NCI-H774 (cell line): ENCODE measurements around the gene RBBP8.
A peak's percentile ranks its signal among the peaks of the same experiment; 100 is the strongest.
"Not testable (repeated sequence)": the region's sequence is repeated elsewhere in the genome, so short reads cannot be mapped to it uniquely, and the experiment has no call there.

ENCODE experiments used
- DNase-seq: peaks from one replicate; lab custom pipeline; 2025; lab: John Stamatoyannopoulos, UW

Gene RBBP8

GRCh38 chr18:22933206-22933965 is at the start of gene RBBP8:
TSS of gene RBBP8 (plus strand) at chr18:22933328. CDS start at chr18:22936852, 3,524 bp downstream.
- peak; percentile 84 for DNase-seq

- no peak for DNase-seq
These were observed 49.3 kb upstream of the RBBP8 start for GRCh38 chr18:22883827-22884226.

- DNase-seq: not testable (repeated sequence)
These were observed 47.4 kb upstream of the RBBP8 start for GRCh38 chr18:22885694-22886093.

GRCh38 chr18:22899421-22899820 is 33.7 kb upstream of the RBBP8 start:
- DNase-seq: no peak

GRCh38 chr18:22900558-22901238 is 32.4 kb upstream of the RBBP8 start:
- DNase-seq: no peak

GRCh38 chr18:22902093-22902492 is 31.0 kb upstream of the RBBP8 start:
- DNase-seq: no peak

GRCh38 chr18:22903248-22903647 is 29.9 kb upstream of the RBBP8 start:
- DNase-seq: not testable (repeated sequence)

GRCh38 chr18:22912149-22912548 is 21.0 kb upstream of the RBBP8 start:
- DNase-seq: no peak

GRCh38 chr18:22912835-22913234 is 20.3 kb upstream of the RBBP8 start:
- no peak for DNase-seq

- peak; percentile 76 for DNase-seq
These were observed 19.3 kb upstream of the RBBP8 start for GRCh38 chr18:22913861-22914260.

- no peak for DNase-seq
These were observed 18.5 kb upstream of the RBBP8 start for GRCh38 chr18:22914633-22915032.

GRCh38 chr18:22915337-22915736 is 17.8 kb upstream of the RBBP8 start:
- no peak for DNase-seq

- no peak for DNase-seq
These were observed 11.4 kb upstream of the RBBP8 start for GRCh38 chr18:22921772-22922171.

- no peak for DNase-seq
These were observed 8.5 kb upstream of the RBBP8 start for GRCh38 chr18:22924589-22924988.

GRCh38 chr18:22926454-22926853 is 6.7 kb upstream of the RBBP8 start:
- no peak for DNase-seq

GRCh38 chr18:22928339-22928738 is 4.8 kb upstream of the RBBP8 start:
- no peak for DNase-seq

GRCh38 chr18:22930089-22930713 is 2.9 kb upstream of the RBBP8 start:
- DNase-seq: peak; percentile 22

- no peak for DNase-seq
These were observed 283 bp upstream of the RBBP8 start for GRCh38 chr18:22932885-22933205.

GRCh38 chr18:22933966-22934423 is 867 bp downstream of the RBBP8 start:
- DNase-seq: no peak

- no peak for DNase-seq
These were observed 1.7 kb downstream of the RBBP8 start for GRCh38 chr18:22934789-22935188.

GRCh38 chr18:22935431-22935830 is 2.3 kb downstream of the RBBP8 start:
- DNase-seq: no peak

GRCh38 chr18:22936515-22936914 is 3.4 kb downstream of the RBBP8 start:
- DNase-seq: no peak

- no peak for DNase-seq
These were observed 6.5 kb downstream of the RBBP8 start for GRCh38 chr18:22939649-22940048.
